Activated CD4-positive, alpha-beta memory T cell treated with anti-CD3 and anti-CD28 coated beads for 36 hours (primary cell): ENCODE data around the gene ABCB9. TPM values are rescaled to one million over a fixed set of nuclear protein-coding genes. Genes with fewer than 3 reads are reported as not detected.
"Not testable (repeated sequence)": the region's sequence is repeated elsewhere in the genome, so short reads cannot be mapped to it uniquely, and the experiment has no call there.

Source experiments
- CTCF ChIA-PET: fragments of 350-600 bp; sonication (Branson Sonifier 250); formaldehyde crosslinking; loops from one replicate; lab custom pipeline; 2021; ENCODE audit warnings: antibody characterized with exemption, inconsistent platforms; lab: Charles Lee
- POLR2A ChIA-PET: fragments of 350-600 bp; sonication (Branson Sonifier 250); formaldehyde crosslinking; loops from one replicate; lab custom pipeline; 2021; ENCODE audit warnings: antibody characterized with exemption; lab: Charles Lee
- DNase-seq: peaks from one replicate; pipeline ENCODE4 v3.0.0-alpha.2; 2020
- H3K27ac Mint-ChIP-seq: one replicate; pipeline ENCODE4 v1.8.0; 2021; ENCODE audit warnings: mixed read lengths
- H3K27me3 Mint-ChIP-seq: one replicate; pipeline ENCODE4 v1.8.0; 2021; ENCODE audit warnings: mixed read lengths
- H3K36me3 Mint-ChIP-seq: one replicate; pipeline ENCODE4 v1.8.0; 2021; ENCODE audit warnings: mixed read lengths
- H3K4me1 Mint-ChIP-seq: one replicate; pipeline ENCODE4 v1.8.0; 2021; ENCODE audit warnings: low read depth, mixed read lengths
- H3K4me3 Mint-ChIP-seq: one replicate; pipeline ENCODE4 v1.8.0; 2021; ENCODE audit warnings: mild to moderate bottlenecking, mixed read lengths
- H3K9me3 Mint-ChIP-seq: one replicate; pipeline ENCODE4 v1.8.0; 2021; ENCODE audit warnings: mixed read lengths
- intact Hi-C: fragments of 100-400 bp; cut with micrococcal nuclease; formaldehyde crosslinking; loops from one replicate; pipeline ENCODE4 v1.15.1; 2023
- total RNA-seq, 2 experiments: library from RNA; stranded (reverse); gene quantifications; one replicate each; pipeline ENCODE4 v1.2.3, GENCODE V29; 2021

ABCB9 gene
- total RNA-seq, 2 experiments from 2014 or later: 2.7 to 3.6 TPM

DNA sequence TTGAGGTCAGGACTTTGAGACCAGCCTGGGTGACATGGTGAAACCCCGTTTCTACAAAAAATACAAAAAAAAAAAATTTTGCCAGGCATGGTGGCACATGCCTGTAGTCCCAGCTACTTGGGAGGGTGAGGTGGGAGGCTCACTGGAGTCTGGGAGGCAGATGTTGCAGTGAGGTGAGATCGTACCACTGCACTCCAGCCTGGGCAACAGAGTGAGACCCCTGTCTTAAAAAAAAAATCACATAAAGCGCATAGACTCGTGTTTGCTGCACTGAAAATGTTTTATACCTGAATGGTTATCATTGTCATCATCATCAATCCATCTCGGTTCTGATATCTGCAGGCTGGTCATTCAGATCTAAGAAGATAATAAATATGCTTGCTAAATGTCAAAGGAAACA lies 45.6 kb downstream of the ABCB9 start:
- DNase-seq: no peak
- peaks cover 3% of the 10 kb centered on the region for H3K4me1 Mint-ChIP-seq
- H3K27me3 Mint-ChIP-seq: no peaks in the 10 kb centered on the region
- no peaks in the 10 kb centered on the region for H3K9me3 Mint-ChIP-seq
- ChIA-PET CTCF (no interaction called here), POLR2A (no interaction called here)
- no peak overlapping the region for H3K27ac Mint-ChIP-seq
- H3K4me3 Mint-ChIP-seq: no peak overlapping the region
- intact Hi-C loops: no loop called here
- H3K36me3 Mint-ChIP-seq: no peaks in the 10 kb centered on the region

DNA sequence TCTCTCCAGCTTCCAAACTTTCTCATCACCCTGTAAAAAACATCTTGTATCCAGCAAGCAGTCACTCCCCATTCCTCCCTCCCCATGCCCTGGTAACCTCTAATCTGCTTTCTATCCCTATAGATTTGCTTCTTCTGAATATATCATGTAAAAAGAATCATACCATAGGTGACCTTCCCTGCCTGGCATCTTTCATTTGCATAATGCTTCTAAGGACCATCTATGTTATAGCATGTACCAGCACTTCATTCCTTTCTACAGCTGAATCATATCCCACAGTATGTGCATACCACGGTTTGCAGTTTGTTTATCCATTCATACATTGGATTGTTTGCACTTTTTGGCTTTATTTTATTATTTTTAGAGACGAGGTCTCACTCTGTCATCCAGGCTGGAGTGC lies 47.4 kb downstream of the ABCB9 start:
- no peak overlapping the region for H3K27ac Mint-ChIP-seq
- H3K4me3 Mint-ChIP-seq: no peak overlapping the region
- H3K27me3 Mint-ChIP-seq: no peaks in the 10 kb centered on the region
- peaks cover 3% of the 10 kb centered on the region for H3K4me1 Mint-ChIP-seq
- ChIA-PET POLR2A (no interaction called here), CTCF (no interaction called here)
- DNase-seq: no peak
- intact Hi-C loops: no loop called here
- no peaks in the 10 kb centered on the region for H3K36me3 Mint-ChIP-seq
- H3K9me3 Mint-ChIP-seq: no peaks in the 10 kb centered on the region

DNA sequence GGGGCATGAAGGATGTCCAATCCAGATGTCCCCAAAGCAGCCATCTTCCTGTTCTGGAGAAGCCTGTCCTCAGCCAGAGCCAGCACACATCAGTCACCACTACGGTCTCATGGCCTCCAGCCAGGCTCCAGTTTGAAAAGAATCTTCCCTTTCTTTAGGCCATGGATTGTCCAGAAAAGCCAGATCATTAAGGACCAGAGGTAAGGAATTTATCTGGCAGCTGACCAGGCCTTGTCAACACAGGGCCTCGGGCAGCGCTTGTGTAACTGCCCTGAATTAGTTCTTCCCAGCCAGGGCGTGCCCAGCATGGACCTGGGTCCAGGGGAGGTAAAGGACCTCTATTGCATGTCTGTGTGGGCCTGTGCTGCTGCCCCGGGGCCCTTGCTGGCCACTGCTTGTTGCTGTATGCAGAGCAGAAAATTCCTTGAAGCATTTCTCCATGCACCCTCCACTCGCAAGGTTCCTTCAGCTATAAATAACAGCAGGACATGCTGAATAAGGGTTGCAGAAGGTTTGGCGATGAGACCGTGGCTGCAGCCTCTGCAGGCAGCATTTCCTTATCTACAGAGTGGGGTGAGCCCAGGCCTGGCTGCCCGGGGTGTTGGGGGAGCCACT lies 48.6 kb downstream of the ABCB9 start:
- intact Hi-C loops: no loop called here
- Mint-ChIP-seq H3K27me3 (no peaks in the 10 kb centered on the region), H3K27ac (no peak overlapping the region), H3K9me3 (no peaks in the 10 kb centered on the region), H3K4me1 (peaks cover 3% of the 10 kb centered on the region), H3K4me3 (no peak overlapping the region), H3K36me3 (no peaks in the 10 kb centered on the region)
- no peak for DNase-seq
- CTCF ChIA-PET: no interaction called here
- POLR2A ChIA-PET: no interaction called here

DNA sequence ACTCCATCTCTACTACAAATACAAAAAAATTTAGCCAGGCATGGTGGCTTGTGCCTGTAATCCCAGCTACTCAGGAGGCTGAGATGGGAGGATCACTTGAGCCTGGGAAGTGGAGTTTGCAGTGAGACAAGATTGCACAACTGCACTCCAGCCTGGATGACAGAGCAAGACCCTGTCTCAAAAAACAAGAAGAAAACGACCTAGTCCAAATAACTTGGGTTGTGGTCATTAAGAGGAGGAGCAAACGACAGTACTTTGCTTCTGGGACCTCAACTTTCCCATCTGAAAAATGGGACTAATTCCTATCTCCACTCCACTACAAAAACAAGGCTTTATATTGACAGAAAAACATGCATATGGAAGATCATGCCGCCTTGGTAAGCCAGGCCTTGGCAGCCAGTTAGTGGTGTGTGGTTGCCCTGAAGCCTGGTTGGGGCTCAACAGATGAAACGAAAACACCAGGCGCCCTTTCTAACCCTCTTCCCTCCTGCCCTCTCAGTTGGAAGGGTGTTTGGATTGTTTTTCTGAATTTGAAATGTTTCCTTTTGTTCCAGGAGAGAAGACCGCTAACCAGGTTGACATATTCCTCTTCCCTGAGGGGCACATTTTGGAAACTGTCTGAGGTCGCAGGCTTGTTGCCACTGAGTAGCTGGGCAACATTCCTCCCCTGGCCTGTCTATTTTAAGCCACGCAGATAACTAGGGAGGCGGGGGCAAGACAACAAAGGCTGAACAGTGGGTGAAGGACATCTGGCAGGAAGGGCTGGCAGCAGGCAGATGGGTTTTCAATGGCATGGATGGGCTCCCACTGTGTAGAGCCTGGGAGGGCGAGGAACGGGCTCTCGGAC lies 56.6 kb downstream of the ABCB9 start:
- CTCF ChIA-PET: interaction anchor here (0.6 to 0.8 kb wide), 2 partner anchors 19 to 30 kb away, joined by 3 read pairs; no protein-coding TSS in a partner anchor
- H3K4me1 Mint-ChIP-seq: no peaks in the 10 kb centered on the region
- H3K27me3 Mint-ChIP-seq: no peaks in the 10 kb centered on the region
- POLR2A ChIA-PET: no interaction called here
- H3K27ac Mint-ChIP-seq: no peak overlapping the region
- no peaks in the 10 kb centered on the region for H3K36me3 Mint-ChIP-seq
- H3K4me3 Mint-ChIP-seq: no peak overlapping the region
- no peak for DNase-seq
- intact Hi-C loops: no loop called here
- no peaks in the 10 kb centered on the region for H3K9me3 Mint-ChIP-seq

DNA sequence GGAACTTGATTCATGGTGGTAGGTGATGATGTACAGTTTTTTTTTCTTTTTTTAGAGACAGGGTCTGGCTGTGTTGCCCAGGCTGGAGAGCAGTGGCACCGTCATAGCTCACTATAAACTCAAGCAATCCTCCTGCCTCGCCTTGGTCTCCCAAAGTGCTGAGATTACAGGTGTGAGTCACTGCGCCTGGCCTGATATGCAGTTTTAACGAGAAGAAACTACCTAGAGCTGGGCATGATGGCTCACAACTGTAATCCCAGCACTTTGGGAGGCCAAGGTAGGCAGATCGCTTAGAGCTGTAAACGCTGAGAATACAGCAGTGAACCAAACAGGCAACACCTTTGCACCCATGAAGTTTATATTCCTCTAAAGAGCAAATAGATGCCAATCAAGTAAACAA lies 57.3 kb downstream of the ABCB9 start:
- DNase-seq: no peak
- Mint-ChIP-seq H3K4me1 (no peaks in the 10 kb centered on the region), H3K27ac (no peak overlapping the region), H3K4me3 (no peak overlapping the region), H3K36me3 (no peaks in the 10 kb centered on the region), H3K27me3 (no peaks in the 10 kb centered on the region), H3K9me3 (no peaks in the 10 kb centered on the region)
- ChIA-PET CTCF (interaction anchor here (0.5 to 0.8 kb wide), 3 partner anchors 15 to 329 kb away, joined by 3 to 5 read pairs (median 4); no protein-coding TSS in a partner anchor), POLR2A (no interaction called here)
- intact Hi-C loops: no loop called here

DNA sequence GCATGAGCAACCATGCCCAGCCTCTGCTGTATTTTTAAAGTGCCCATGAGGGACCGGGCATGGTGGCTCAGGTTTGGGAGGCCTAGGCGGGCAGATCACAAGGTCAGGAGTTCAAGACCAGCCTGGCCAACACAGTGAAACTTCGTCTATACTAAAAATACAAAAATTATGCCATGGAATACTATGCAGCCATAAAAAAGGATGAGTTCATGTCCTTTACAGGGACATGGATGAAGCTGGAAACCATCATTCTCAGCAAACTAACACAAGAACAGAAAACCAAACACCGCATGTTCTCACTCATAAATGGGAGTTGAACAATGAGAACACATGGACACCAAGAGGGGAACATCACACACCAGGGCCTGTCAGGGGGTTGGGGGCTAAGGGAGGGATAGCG lies 61.0 kb downstream of the ABCB9 start:
- intact Hi-C loops, DNase-seq, H3K36me3 Mint-ChIP-seq, H3K9me3 Mint-ChIP-seq, H3K27ac Mint-ChIP-seq, H3K4me3 Mint-ChIP-seq, POLR2A ChIA-PET, H3K27me3 Mint-ChIP-seq: not testable (repeated sequence)
- CTCF ChIA-PET: interaction anchor here (1.7 kb wide), 1 partner anchor 44 kb away, joined by 4 read pairs; no protein-coding TSS in a partner anchor
- H3K4me1 Mint-ChIP-seq: peaks cover 10% of the 10 kb centered on the region

DNA sequence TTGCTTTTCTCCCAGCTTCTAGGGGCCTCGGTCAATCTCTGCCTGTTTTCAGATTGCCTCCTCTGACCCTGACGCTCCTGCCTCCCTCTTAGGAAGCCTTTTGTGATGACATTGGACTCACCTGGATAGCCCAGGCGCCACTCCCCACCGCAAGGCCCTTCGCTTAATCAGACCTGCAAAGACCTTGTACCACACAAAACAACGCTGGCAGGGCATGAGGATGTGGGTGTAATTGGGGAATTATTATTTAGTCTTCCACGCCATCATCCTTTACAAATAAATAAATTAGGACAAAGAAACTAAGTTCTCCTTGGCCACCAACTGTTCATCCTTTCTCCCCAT lies 62.6 kb downstream of the ABCB9 start:
- POLR2A ChIA-PET: no interaction called here
- CTCF ChIA-PET: interaction anchor here (1.7 kb wide), 1 partner anchor 43 kb away, joined by 4 read pairs; no protein-coding TSS in a partner anchor
- no peak for DNase-seq
- H3K27me3 Mint-ChIP-seq: no peaks in the 10 kb centered on the region
- no peaks in the 10 kb centered on the region for H3K36me3 Mint-ChIP-seq
- no peak overlapping the region for H3K4me3 Mint-ChIP-seq
- no peak overlapping the region for H3K27ac Mint-ChIP-seq
- intact Hi-C loops: no loop called here
- peaks cover 24% of the 10 kb centered on the region for H3K4me1 Mint-ChIP-seq
- H3K9me3 Mint-ChIP-seq: no peaks in the 10 kb centered on the region

DNA sequence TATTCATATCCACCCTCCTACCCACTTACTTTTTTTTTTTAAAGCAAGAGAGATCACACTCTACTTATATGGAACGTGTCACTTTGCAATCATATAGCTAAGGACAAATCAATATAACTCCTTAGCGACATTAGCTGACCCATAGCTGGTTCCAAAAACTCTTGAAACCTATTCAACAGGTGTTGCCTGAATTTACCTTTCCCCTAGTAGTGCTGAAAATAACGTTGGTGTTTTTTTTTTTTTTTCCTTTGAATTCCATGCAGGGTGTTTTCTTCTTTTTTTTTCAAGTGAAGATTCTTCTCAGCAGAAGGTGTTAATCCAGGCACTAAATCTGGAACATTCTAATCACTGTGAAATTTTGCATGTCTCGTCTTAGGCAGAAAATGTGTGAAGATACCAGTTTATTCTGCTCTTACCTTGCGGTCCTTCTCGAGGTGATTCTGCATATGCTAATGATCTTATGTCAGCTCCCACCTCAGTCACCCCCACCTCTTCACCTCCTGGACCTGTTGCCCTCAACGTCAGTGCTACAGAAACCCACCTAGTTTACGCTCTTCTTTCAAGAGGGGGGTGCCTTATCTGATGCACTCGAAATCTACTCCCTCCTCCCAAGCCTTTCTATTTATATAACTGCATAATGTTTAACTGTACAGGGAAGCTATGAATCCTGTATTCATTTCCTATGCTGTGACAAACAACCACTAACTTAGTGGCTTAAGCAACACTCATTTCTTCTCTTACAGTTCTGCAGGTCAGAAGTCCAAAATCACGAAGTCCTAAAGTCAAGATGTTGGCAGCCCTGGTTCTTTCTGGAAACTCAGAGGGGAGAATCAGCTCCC lies 63.2 kb downstream of the ABCB9 start:
- ChIA-PET CTCF (interaction anchor here (1.7 kb wide), 1 partner anchor 42 kb away, joined by 4 read pairs; no protein-coding TSS in a partner anchor), POLR2A (interaction anchor here (0.6 kb wide), 1 partner anchor 21 kb away, joined by 5 read pairs; no protein-coding TSS in a partner anchor)
- Mint-ChIP-seq H3K27ac (no peak overlapping the region), H3K27me3 (no peaks in the 10 kb centered on the region), H3K4me3 (no peak overlapping the region), H3K36me3 (no peaks in the 10 kb centered on the region), H3K9me3 (no peaks in the 10 kb centered on the region), H3K4me1 (peaks cover 29% of the 10 kb centered on the region)
- DNase-seq: no peak
- intact Hi-C loops: no loop called here

DNA sequence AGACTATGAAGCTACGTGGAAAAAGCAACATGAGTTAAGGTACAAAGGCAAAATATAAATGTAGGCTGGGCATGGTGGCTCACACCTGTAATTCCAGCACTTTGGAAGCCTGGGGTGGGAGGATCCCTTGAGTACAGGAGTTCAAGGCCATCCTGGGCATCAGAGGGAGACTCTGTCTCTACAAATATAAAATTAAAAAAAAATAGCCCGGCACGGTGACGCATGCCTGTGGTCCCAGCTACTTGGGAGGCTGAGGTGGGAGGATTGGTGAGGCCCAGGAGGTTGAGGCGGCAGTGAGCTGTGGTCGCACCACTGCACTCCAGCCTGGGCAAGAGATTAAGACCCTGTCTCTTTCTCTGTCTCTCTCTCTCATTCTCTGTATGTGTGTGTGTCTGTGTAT lies 66.4 kb downstream of the ABCB9 start:
- H3K27me3 Mint-ChIP-seq: peaks cover 3% of the 10 kb centered on the region
- H3K4me1 Mint-ChIP-seq: peaks cover 54% of the 10 kb centered on the region
- POLR2A ChIA-PET: no interaction called here
- CTCF ChIA-PET: interaction anchor here (0.8 to 1.2 kb wide), 5 partner anchors 18 to 262 kb away, joined by 3 to 5 read pairs (median 4); no protein-coding TSS in a partner anchor
- no peak overlapping the region for H3K27ac Mint-ChIP-seq
- peaks cover 7% of the 10 kb centered on the region for H3K9me3 Mint-ChIP-seq
- no peak overlapping the region for H3K4me3 Mint-ChIP-seq
- DNase-seq: no peak
- intact Hi-C loops: loop anchor here (2.0 to 10.0 kb wide), 5 partner anchors 17 to 555 kb away; partner anchors contain the start of genes HCAR1, OGFOD2 and SNRNP35
- H3K36me3 Mint-ChIP-seq: peaks cover 3% of the 10 kb centered on the region

DNA sequence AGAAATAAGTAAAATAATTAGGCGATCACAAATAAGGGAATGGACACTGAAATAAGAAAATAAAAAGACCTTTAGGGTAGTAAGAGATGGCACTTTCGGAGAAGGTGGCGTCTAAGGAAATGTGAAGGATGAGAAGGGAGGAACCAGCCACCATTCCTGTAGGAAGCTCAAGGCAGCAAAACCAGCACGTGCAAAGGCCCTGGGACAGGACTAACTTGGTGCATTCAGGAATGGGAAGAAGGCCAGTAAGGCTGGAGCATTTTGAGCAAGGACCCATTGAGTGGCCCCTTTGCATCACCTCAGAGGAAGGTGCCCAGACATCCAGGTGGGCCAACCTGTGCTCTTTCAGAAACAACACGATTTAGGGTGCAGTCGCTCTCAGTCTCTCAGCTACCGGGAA lies 69.6 kb downstream of the ABCB9 start:
- intact Hi-C loops: loop anchor here (5.0 to 10.0 kb wide), 2 partner anchors 164 to 558 kb away; partner anchors contain the start of genes HCAR1 and SNRNP35
- CTCF ChIA-PET: interaction anchor here (0.7 to 6.4 kb wide), 3 partner anchors 8 to 56 kb away, joined by 4 to 25 read pairs (median 7); no protein-coding TSS in a partner anchor
- H3K27me3 Mint-ChIP-seq: peaks cover 3% of the 10 kb centered on the region
- peaks cover 3% of the 10 kb centered on the region for H3K36me3 Mint-ChIP-seq
- peak overlapping the region; percentile 79 for H3K27ac Mint-ChIP-seq
- DNase-seq: no peak
- H3K4me3 Mint-ChIP-seq: peak overlapping the region; percentile 79
- H3K4me1 Mint-ChIP-seq: peaks cover 78% of the 10 kb centered on the region
- peaks cover 7% of the 10 kb centered on the region for H3K9me3 Mint-ChIP-seq
- POLR2A ChIA-PET: interaction anchor here (1.5 kb wide), 1 partner anchor 8 kb away, joined by 4 read pairs; no protein-coding TSS in a partner anchor
